ENCODE measurements around the gene HINT1. TPM values are rescaled to one million over a fixed set of nuclear protein-coding genes. Genes with fewer than 3 reads are reported as not detected.
A peak's percentile ranks its signal among the peaks of the same experiment; 100 is the strongest.

Gene HINT1
- total RNA-seq, 1 donor from 2014 or later, result 155 TPM

- TF ChIP-seq, protein P1, sequence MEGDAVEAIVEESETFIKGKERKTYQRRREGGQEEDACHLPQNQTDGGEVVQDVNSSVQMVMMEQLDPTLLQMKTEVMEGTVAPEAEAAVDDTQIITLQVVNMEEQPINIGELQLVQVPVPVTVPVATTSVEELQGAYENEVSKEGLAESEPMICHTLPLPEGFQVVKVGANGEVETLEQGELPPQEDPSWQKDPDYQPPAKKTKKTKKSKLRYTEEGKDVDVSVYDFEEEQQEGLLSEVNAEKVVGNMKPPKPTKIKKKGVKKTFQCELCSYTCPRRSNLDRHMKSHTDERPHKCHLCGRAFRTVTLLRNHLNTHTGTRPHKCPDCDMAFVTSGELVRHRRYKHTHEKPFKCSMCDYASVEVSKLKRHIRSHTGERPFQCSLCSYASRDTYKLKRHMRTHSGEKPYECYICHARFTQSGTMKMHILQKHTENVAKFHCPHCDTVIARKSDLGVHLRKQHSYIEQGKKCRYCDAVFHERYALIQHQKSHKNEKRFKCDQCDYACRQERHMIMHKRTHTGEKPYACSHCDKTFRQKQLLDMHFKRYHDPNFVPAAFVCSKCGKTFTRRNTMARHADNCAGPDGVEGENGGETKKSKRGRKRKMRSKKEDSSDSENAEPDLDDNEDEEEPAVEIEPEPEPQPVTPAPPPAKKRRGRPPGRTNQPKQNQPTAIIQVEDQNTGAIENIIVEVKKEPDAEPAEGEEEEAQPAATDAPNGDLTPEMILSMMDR (IDR thresholded peaks at IDR 0.05; ENCODE audit: borderline replicate concordance), result peak; percentile 13
- H3K36me3 ChIP-seq, result no peaks in the 10 kb centered on the region
- DNase-seq, result no peak
- intact Hi-C loops (cut with micrococcal nuclease), result loop anchor here (10.0 kb wide), 1 partner anchor 1215 kb away; no protein-coding TSS in a partner anchor
- no peak overlapping the region for H3K4me3 ChIP-seq
- no peak overlapping the region for H3K27ac ChIP-seq (replicated peaks)
- no peaks in the 10 kb centered on the region for H3K9me3 ChIP-seq (replicated peaks)
- peaks cover 14% of the 10 kb centered on the region for H3K27me3 ChIP-seq (ENCODE audit: low read depth)
- no peaks in the 10 kb centered on the region for H3K4me1 ChIP-seq
Measured at GRCh38 chr5:131110256-131110594, 54.8 kb downstream of the HINT1 start.

- Histone ChIP-seq H3K27ac (replicated peaks) (no peak overlapping the region), H3K4me1 (no peaks in the 10 kb centered on the region), H3K36me3 (no peaks in the 10 kb centered on the region), H3K27me3 (ENCODE audit: low read depth) (peaks cover 14% of the 10 kb centered on the region), H3K9me3 (replicated peaks) (no peaks in the 10 kb centered on the region), H3K4me3 (no peak overlapping the region)
- intact Hi-C loops (cut with micrococcal nuclease), result loop anchor here (10.0 kb wide), 1 partner anchor 1215 kb away; no protein-coding TSS in a partner anchor
- no peak for DNase-seq
- TF ChIP-seq, protein P1 (IDR thresholded peaks at IDR 0.05; ENCODE audit: borderline replicate concordance), result peak; percentile 79
Measured at GRCh38 chr5:131109540-131110255, 55.4 kb downstream of the HINT1 start.

Other genes starting within 250 kb of the HINT1 start
- gene LYRM7, start 5.7 kb upstream of the HINT1 start, total RNA-seq, result 33.0 TPM
- gene CDC42SE2, start 98.8 kb upstream of the HINT1 start, total RNA-seq, result 10.3 TPM